Stimulated activated naive CD8-positive, alpha-beta T cell treated with anti-CD3 and anti-CD28 coated beads, Interleukin-15, Interleukin-2, amounts not matched to agents 100 U/mL and 50 U/mL, for 24 hours (primary cell): Measurements from ENCODE around the gene EFR3B.
A peak's percentile ranks its signal among the peaks of the same experiment; 100 is the strongest.
"Not testable (repeated sequence)": the region's sequence is repeated elsewhere in the genome, so short reads cannot be mapped to it uniquely, and the experiment has no call there.

ENCODE experiments used
- ATAC-seq: fragments of 150-1000 bp; cut with Tn5 transposase; one replicate; pipeline ENCODE4 v1.10.0; 2021
- DNase-seq: peaks from one replicate; pipeline ENCODE4 v3.0.0; 2021

The EFR3B gene

GRCh38 chr2:25105336-25106085 is 63.6 kb downstream of the EFR3B start:
- ATAC-seq (peak; percentile 33), DNase-seq (no peak)

DNA sequence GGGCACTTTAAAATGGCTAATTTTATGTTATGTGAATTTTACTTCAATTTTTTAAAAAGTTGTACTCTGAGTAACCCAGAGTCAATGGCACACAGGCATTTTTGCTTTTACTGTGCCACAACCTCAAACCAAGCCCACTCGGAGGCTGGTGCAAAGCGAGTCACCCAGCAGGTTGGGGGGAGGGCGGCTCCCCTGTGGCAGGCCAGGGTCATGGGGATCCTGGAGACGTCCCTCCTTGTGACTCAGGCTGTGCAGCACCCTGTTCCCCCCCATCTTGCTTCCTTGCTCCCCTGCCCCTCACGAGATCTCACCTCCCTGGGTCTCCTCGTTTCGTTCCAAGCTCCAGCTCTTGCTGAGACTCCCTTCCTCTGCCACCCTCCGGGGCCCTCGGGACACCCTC is 67.9 kb downstream of the EFR3B start:
- DNase-seq (peak; percentile 34), ATAC-seq (peak; percentile 67)

- ATAC-seq (no peak), DNase-seq (no peak)
These were observed 70.2 kb downstream of the EFR3B start for GRCh38 chr2:25112113-25112512.

DNA sequence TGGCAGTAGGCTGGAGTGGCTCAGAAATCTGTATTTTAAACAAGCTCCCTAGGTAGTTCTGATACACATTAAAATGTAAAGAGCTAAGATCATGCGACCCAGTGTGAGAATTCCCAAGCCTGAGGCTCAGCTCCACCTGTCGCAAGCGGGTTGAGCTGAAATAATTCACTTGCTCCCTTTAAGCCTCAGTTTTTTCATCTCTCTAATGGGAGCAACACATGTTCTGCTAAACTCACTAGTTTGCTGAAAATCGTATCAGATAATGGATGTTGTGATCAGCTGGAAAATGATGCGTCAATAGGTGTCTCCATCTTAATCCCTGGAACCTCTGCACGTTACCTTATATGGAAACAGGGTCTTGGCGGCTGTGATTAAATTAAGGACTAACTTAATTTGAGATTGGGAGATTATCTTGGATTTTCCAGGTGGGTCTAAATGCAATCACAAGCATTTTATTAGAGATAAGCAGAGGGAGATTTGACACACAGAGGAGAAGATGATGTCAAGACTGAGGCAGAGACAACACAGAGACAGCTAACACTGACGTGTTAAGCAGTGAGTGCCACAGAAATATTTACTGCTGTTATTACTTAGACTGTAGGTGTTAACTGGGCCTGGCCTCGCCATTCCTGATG is 73.5 kb downstream of the EFR3B start:
- DNase-seq, result no peak
- ATAC-seq, result no peak

DNA sequence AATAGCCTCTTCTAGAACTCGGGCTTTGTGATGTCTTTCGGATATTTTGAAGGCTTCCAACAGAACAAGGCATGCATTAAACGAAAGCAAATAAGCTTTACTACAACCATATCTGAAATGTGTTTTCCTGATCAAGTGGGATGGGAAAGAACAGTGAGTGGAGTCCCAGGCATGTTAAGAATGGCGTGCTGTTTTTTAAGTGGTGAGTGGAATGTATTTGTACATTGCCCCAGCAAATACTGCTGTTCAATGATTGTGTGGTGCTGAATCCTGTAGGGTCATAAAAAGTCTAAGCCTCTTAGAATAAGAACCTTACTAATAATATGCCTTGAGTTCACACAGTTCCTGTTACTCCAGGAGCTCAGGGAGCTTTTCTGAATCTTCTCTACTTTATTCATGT is 74.0 kb downstream of the EFR3B start:
- DNase-seq (no peak), ATAC-seq (no peak)

DNA sequence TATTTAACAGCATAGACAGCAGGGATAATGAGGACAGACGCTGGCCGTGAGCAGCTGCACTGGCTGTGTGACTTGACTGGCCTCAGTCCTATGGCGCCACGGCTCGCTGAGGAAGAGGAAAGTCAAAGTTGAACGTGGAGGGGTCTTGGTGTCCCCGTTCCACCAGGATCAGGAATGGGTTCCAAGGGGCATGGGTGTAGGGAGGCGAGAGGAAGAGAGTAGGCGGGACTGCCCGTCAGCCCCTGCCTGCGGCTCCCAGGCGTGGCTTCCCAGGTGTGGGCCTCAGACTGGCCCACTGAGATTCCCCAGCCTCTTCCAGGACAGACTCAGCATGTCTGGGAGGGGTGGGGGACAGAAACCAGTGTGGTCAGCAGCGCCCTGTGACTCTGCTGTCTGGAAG is 75.1 kb downstream of the EFR3B start:
- DNase-seq (no peak), ATAC-seq (no peak)

- DNase-seq (no peak), ATAC-seq (no peak)
These were observed 77.4 kb downstream of the EFR3B start for GRCh38 chr2:25119263-25119662.

GRCh38 chr2:25122367-25122766 is 80.5 kb downstream of the EFR3B start:
- no peak for ATAC-seq
- DNase-seq, result no peak

GRCh38 chr2:25123682-25124081 is 81.8 kb downstream of the EFR3B start:
- DNase-seq (no peak), ATAC-seq (no peak)

GRCh38 chr2:25125189-25125588 is 83.3 kb downstream of the EFR3B start:
- ATAC-seq, result no peak
- no peak for DNase-seq

GRCh38 chr2:25125976-25126375 is 84.1 kb downstream of the EFR3B start:
- ATAC-seq, result no peak
- no peak for DNase-seq

GRCh38 chr2:25127071-25127470 is 85.2 kb downstream of the EFR3B start:
- not testable (repeated sequence) for DNase-seq, ATAC-seq

- no peak for DNase-seq
- no peak for ATAC-seq
These were observed 85.8 kb downstream of the EFR3B start for GRCh38 chr2:25127646-25128045.

DNA sequence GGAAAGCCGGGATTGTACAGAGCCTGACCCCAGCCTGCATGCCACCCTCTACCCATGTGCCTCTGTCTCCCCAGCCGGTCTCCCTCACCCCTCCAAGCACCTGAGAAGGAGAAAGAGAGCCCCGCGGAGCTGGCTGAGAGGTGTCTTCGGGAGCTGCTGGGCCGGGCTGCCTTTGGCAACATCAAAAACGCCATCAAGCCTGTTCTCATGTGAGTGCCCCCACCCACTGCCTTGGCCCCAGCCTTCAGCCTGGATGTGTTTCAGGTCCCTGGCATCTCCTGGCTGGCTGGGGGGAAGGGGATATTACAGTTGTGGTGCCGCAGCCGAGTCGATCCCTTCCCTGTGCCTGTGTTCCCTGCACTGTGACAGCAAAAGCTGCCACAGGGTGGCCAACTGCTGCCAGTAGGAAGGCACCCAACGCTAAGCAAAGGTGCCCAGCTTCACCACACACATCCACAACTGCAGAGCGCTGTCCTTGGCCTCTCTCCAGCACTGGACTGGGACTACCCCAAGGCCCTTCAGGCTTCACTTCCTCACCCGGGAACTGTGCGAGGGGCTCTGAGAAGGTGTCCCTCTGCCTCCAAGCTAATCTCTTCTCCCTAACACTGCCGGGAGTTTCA is 88.1 kb downstream of the EFR3B start:
- no peak for ATAC-seq
- DNase-seq, result no peak

DNA sequence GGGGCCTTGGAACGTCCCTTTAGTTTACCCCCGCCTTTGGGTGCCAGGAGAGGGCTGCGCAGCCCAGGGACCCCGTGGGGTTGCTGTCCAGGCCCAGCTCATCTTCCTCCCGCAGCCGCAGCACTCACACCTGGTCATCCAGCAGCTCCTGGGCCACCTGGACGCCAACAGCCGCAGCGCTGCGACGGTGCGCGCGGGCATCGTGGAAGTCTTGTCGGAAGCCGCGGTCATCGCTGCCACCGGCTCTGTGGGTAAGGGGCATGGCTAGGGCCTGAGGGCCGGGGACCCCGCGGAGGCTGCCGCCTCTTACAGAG is 89.3 kb downstream of the EFR3B start:
- ATAC-seq (no peak), DNase-seq (no peak)

DNA sequence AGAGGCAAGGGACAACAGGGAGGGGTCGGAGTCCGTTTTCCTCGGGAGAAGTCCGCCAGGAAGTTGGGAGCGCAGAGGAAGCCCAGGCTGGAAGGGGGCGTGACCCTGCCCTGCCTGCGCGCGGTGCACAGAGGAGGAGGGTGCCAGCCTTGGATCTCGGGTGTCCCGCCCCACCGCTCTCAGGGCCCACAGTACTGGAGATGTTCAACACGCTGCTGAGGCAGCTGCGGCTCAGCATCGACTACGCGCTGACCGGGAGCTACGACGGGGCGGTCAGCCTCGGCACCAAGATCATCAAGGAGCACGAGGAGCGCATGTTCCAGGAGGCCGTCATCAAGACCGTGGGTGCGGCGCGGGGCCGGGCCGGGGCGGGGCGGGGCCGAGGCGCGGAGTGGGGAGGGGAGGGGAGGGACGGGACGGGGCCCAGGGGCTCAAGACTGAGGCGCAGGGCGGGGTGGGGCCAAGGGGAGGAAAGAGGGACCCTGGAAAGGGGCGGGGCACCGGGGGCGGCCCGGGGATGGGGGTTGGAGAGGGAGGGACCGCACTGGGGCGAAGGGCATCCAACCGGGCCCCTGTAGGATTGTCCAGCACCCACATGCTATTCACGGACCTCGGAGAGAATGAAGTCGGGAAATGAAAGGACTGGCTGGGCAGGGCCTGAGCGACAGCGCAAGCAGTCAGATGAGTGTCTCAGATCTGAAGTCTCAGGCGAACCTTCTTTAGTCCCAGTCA is 89.9 kb downstream of the EFR3B start:
- ATAC-seq, result peak; percentile 19
- peak; percentile 26 for DNase-seq

DNA sequence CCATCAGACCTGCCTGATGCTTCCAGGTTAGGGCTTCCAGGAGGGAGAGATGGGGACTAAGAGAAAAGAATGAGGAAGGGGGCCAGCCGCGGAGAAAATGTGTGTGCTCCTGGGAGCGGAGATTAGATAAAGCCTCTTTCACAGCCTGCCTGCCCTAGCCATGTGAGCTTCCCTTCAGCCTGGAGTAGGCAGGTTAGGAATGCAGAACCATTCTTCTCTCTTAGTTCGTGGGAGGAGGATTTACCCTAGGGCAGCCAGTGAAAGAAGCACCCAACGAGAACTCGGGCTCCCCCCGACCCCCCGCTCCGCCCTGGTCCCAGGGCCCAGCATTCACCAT is 90.4 kb downstream of the EFR3B start:
- no peak for DNase-seq

GRCh38 chr2:25132693-25133092 is 90.8 kb downstream of the EFR3B start:
- DNase-seq (no peak), ATAC-seq (no peak)

More for the DNA sequence above, 90.4 kb downstream of the EFR3B start:
- ATAC-seq, result no peak

DNA sequence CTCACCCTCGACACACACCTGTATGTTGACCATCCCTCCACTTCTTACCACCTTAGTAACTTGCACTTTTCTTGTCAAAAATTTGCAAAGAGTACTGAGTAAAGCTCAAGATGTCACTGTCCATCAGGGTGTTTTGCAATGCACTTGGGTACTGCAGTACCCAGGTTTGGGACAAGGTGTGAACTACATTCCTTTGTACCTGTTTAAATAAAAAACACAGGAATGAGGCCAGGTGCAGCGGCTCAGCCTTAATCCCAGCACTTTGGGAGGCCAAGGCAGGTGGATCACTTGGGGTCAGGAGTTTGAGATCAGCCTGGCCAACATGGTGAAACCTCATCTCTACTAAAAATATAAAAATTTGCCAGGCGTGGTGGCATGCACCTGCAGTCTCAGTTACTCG is 98.7 kb downstream of the EFR3B start:
- not testable (repeated sequence) for ATAC-seq, DNase-seq

DNA sequence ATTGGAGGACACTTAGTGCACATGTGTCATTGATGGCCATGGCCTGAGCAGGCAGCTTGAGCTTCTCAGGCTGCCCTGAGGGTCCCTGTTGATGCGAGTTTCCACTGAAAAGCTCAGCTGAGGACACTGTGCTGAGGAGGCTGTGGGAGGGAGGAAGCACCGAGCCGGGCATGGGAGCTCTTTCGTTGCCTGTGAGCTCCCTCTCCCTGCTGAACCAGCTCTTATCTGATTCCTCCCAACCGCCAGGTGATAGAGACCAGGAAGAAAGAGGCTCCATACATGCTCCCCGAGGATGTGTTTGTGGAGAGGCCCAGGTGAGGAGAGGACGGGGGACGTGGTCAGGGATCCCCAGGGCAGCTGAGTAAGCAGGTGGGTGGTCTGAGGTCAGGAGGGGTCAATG is 99.2 kb downstream of the EFR3B start:
- ATAC-seq, result no peak

DNA sequence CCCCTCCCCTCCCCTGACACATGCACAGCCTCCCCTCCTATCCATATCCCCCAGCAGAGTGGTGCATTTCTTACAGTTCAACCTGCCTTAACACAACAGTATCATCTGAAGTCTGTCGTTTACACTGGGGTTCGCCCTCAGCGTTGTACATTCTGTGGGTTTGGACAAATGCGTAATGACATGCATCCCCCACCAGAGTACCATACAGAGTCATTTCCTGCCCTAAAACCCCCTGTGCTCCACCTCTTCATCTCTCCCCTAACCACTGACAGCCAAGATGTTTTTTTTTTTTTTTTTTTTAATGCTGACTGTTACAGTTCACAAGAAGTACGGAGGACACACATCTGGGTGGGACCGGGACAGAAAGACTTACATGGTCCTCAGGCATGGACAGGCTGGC is 103.9 kb downstream of the EFR3B start:
- peak; percentile 88 for ATAC-seq
- no peak for DNase-seq

More for the DNA sequence above, 99.2 kb downstream of the EFR3B start:
- no peak for DNase-seq

- DNase-seq, result no peak
- ATAC-seq, result no peak
These were observed 105.0 kb downstream of the EFR3B start for GRCh38 chr2:25146896-25147295.

DNA sequence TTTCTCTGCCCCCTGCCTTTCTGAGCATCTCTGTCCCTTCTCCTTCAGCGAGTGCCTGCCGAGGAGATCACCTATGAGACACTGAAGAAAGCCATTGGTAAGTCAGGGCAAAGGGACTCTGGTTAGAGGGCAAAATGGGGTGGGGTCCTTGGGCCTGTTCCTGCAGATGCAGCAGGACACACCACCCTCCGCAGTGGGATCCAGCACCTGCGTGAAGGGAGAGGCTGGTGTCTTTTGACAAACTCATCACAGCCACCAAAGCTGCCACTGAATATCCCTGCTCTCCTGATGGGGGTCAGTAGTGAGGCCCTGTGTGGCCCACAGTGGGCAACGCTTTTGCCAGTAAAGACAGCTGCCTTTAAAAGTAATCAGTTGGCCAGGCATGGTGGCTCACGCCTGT is 107.8 kb downstream of the EFR3B start:
- DNase-seq (no peak), ATAC-seq (no peak)
